HEK293T (cell line): ENCODE results near the gene FARP1.

ENCODE experiments used
- BHLHE40 ChIP-seq: fragments of 450-650 bp; IDR thresholded peaks from 2 replicates; pipeline ENCODE4 v1.6.1; 2016; ENCODE audit warnings: mild to moderate bottlenecking, moderate library complexity, borderline replicate concordance
- FOXA1 ChIP-seq: fragments of 450-650 bp; IDR thresholded peaks from 2 replicates; pipeline ENCODE4 v1.6.1; 2016; ENCODE audit warnings: mild to moderate bottlenecking
- FOXK2 ChIP-seq: fragments of 450-650 bp; IDR thresholded peaks from 2 replicates; pipeline ENCODE4 v1.6.1; 2016; ENCODE audit warnings: mild to moderate bottlenecking
- HDGF ChIP-seq: fragments of 450-650 bp; IDR thresholded peaks from 2 replicates; pipeline ENCODE4 v1.6.1; 2017; ENCODE audit warnings: antibody characterized with exemption, borderline replicate concordance
- SP1 ChIP-seq: fragments of 450-650 bp; IDR thresholded peaks from 2 replicates; pipeline ENCODE4 v1.6.1; 2017

GRCh38 chr13:98435376-98435775 lies 292.5 kb downstream of the FARP1 start:
- TF ChIP-seq FOXA1 = no peak
- TF ChIP-seq SP1 = no peak
- no peak for TF ChIP-seq HDGF
- TF ChIP-seq BHLHE40 = no peak
- TF ChIP-seq FOXK2 = no peak
